Suppressor macrophage treated with lipopolysaccharide for 1 hour (primary cell): ENCODE data around the gene GUCY1B1.

Experiments
- DNase-seq, 3 donors: peaks; one replicate each; pipeline ENCODE4 v3.0.0-alpha.2; 2020 to 2022

Gene GUCY1B1

DNA sequence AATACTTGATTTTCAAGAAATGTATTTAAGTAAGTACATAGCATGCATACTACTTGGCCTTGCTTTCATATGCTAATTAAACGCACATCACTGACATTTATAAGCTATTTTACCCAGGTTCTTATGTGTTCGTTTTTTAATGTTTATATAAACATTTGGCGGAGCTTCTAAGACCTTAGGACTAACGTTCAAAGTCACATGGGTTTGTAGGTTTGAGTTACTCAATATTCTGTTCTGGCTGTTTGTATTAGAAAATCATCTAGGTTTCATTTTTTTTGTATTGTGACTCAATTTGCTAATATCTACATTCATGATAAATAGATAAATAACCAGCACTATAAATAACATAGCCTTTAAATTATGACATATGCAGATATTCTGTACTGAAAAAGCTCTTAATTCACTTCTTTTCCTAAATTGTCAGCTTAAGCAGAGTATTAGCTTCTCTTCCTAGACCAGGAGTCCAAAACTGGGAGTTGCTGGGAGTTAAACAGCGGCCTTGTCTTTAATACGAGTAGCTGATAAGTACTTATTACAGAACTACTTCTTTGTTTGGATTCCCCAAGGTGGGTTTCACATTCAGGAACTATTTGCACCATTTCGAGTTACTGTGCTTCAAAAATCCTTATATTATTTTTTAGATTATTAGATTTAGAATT, 42.0 kb downstream of the GUCY1B1 start:
- no peak for DNase-seq

DNA sequence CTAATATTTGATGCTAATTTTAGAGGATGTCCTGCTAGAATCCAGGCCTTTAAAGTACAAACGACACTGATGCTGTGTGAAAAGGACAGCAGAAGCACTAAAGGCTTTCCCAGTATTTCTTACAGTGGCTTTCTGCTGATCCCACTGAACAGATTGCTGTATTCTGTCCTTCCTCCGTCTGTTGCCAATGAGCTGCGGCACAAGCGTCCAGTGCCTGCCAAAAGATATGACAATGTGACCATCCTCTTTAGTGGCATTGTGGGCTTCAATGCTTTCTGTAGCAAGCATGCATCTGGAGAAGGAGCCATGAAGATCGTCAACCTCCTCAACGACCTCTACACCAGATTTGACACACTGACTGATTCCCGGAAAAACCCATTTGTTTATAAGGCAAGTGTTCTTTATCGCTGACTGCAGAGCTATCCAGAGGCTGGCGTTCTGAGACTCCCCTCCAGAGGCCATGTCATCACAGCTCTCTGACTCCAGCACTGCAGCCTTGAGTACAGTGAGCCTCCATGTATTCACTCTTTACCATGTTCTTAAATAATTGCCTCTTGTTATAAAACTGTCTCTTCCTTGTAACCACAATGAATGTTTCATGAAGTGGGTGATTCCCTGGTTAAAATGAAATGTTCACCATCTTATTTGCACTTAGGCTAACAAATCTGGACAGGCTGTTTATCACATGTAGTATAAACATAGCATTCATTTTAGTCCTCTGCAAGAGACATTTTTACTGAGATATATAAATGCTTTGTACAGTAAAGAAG, 43.6 kb downstream of the GUCY1B1 start:
- no peak for DNase-seq

DNA sequence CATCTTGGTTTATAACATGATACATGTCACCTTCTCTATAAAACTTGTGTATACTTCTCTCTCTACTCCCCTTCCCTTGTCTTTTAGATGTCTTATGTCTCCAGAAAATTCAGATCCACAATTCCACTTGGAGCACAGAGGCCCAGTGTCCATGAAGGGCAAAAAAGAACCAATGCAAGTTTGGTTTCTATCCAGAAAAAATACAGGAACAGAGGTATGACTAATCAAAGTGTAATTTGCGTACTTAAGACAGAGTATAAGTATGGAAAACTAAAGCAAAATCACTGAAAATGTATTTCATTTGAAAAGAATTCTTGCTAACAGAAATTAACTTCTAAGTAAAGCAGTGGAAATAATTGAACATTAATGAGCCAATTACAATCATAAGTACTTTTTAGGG, 46.2 kb downstream of the GUCY1B1 start:
- no peak for DNase-seq

DNA sequence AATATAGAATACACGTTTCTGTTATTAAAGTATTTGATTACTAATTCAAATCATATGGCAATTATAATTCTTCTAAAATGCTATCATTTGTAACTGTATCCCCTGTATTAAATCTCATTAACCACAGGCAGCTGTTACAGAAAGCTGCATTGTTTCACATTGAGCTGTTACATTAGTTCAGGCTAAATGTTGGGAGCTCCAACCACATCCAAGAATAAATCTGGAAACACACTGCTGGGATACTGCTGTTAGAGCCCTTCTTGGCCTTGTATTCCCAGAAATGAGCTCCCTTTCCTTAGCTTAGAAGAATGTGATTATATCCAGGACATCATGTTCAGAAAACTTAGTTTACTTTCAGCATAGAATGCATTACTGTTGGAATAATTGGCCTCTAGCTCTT, 48.2 kb downstream of the GUCY1B1 start:
- DNase-seq = no peak

DNA sequence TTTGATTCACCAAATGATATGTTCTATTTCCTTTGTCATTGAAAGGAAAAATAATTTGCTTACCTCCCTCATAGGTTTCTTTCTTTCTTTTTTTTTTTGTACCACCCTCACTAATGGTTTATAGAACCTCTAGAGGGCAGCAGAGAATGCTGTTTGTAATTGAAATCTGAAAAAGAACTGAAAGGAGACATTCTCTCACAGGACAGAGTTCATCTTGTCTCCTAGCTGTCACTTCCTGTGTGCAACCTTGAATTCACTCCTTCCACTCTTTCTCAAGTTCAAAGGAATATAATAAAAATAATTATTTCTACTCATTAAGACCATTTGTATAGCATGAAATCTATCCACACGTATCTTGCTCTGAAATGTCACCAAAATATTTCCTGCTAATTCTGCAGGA, 51.0 kb downstream of the GUCY1B1 start:
- DNase-seq = peak; percentile 70 to 86 (median 82)

DNA sequence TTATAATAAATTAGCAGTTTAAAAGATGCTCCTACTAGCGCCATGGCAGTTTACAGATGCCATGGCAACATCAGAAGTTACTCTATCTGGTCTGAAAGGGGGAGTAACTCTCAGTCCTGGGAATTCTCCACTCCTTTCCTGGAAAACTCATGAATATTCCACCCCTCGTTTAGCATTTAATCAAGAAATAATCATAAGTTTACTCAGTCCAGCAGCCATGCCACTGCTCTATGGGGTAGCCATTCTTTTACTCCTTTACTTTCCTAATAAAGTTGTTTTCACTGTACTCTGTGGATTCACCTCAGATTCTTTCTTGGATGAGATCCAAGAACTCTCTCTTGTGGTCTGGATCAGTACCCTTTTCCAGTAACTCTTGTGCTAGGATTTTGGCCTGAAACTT, 52.3 kb downstream of the GUCY1B1 start:
- no peak for DNase-seq

DNA sequence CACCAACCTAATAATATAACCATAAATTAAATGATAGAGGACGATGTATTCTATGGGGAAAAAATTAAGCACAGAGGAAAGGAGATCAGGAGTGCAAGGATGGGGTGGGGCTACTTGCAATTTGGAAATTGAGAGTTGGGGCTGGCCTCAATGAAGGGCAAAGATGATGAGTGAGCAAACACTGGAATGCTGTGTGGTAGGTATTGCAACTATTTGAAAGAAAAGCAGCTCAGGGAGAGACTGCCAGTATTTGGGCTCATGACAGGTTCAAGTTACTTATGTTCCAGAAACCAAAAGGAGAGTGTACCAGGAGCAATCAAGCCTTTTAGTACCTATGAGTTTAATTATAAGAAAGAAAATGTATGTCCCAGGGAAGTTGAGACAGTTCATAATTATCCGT, 59.8 kb downstream of the GUCY1B1 start:
- DNase-seq = no peak

DNA sequence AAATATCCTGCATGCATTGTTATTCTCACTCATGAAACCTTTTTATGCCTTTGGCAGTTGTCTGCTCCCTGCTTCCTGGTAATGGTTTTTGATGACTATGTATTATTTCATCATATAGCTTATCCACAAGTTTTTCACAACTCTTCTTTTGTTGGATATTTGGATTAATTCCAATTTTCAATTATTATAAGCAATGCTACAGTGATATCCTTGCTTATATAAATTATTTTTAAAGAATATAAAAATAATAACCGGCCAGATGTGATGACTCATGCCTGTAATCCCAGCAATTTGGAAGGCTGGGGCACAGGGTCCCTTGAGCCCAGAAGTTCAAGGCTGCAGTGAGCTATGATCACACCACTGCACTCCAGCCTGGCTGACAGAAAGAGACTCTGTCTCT, 60.2 kb downstream of the GUCY1B1 start:
- no peak for DNase-seq

DNA sequence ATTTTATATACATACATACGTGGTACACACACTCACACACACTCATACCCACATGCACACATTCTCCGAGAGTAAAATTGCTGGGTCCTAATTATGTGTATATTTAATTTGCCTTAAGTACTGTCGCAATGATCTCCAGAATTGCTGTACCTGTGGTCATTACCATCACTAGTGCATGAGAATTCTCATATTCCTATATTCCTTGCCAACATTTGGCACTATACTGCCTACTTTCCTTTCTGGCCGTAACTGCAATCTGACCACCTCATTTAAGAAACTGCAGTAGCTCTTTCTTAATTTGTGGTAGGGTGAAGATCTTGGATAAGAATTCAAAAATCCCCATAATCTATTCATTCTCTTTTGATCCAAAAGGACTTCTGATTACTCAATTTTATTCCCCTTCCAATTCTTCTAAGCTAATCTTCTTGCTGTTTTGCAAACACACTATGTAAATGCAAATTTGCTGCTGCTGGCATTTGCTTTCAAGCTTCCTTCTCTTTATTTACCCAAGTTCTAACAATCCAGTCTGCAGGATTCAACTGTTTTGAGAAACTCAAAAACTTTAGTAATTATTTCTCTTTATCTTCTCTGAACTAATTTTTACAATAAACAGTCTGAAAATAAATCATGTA, 62.2 kb downstream of the GUCY1B1 start:
- DNase-seq = no peak

DNA sequence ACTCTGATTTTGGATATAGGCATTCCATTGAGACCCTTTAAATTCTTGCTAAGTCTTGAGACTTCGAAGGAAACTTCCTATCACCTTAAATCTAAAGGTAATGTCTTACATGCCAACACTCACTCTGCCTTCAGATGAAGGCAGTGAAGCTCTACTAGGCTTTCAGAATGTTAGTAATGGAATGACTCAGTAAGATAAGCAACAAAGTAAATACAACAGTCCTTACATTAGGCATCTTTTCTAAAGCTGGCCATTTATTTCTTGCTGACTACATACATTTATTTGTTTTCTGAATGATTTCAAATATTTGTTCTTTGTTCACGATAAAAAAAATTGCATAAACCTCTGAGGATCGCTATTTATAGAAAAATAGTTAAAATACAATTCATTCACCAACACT, 63.8 kb downstream of the GUCY1B1 start:
- no peak for DNase-seq

DNA sequence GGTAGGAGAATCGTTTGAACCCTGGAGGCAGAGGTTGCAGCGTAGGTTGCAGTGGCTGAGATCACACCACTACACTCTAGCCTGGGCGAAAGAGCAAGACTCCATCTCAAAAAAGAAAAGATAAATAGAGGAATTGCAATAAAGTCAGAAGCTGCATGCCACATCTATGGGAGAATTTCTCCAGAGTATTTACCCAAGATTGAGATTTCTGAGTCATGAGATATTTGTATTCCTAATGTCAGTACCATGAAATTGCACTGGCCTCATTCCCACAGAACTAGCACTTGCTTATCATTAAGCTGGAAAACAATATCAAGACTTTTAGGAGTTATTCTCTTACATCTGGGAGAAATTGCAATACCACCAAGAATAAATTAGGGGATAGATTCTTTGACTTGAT, 69.8 kb downstream of the GUCY1B1 start:
- DNase-seq = no peak

DNA sequence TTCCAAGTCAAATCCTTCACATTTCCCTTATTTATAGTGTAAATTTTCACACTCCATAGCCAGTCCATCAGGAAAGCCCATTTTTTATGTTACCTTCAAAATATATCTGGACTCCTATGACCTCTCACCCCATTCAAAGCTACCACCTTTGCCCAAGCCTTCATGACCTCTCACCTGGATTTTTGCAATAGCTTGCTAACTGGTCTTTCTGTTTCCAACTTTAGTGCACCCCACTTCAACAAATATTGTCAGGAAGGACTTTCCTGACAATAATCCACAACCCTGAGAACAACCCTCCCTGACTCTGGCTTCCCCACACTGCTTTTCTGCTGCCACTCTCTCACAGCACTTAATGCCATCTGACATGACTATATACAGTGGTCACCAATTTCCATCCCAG, 73.8 kb downstream of the GUCY1B1 start:
- DNase-seq = no peak

DNA sequence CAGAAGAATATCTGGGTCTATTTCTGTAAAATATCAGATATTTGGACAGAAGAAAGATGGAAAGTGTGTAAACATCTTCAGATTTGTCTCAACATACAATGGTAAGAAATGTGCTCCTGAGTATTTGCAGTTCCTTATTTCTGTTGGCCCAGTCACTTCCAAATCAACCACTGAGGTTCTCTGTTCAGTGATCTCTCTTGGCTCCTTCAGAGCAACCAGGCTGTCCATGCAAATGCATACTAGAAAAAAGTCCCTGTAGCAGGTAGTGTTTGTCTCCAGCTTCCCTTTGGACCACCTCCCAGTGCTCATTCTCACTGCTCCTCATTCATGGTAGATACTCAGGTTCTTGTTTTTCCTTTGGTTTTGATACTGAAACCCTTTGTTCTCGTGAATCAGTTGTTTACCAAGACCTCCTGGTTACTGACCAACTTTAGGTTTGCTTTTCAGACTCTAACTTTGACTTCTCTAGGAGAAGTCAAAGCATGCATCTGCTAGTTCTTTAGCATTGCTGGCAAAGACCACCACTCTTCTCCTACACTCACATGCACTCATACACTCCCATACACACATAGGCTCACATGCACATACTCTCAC, 78.5 kb downstream of the GUCY1B1 start:
- DNase-seq = no peak

DNA sequence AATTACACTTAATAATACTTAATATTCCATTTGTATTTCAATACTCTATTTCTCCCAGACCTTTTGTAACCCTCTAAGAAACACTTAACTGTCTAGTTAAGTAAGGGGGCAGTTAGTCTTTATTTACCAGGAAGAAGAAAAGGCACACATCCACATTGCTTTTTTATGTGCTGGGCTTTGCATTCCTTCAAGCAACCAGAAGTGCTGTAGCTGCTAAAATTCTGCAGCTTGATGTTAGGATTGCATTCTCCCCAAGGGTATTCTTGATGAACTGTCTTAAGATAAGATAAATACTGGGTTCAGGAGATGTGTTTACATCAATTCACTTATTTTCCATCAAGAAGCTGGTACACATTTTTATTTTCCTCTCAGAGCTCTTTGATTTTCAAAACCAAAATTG, 83.3 kb downstream of the GUCY1B1 start:
- no peak for DNase-seq

DNA sequence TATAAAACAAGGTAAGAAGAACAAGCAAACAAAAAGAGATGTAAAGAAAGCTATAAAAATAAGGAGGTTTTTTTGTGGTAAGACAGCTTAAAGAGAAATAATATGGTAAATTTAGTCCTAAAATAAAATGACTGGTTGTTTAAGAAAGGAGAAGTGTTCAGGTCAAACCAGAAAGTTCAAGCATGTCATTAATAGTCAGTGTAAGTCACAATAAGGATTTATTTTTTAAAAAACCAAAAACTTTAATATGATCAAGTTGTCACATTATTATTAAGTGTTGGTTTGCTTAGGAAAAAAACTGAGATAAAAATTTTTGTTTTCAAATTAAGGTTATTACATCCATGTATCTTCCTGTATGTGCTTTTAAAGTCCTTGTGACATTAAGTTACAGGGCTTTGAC, 88.1 kb downstream of the GUCY1B1 start:
- DNase-seq = no peak

DNA sequence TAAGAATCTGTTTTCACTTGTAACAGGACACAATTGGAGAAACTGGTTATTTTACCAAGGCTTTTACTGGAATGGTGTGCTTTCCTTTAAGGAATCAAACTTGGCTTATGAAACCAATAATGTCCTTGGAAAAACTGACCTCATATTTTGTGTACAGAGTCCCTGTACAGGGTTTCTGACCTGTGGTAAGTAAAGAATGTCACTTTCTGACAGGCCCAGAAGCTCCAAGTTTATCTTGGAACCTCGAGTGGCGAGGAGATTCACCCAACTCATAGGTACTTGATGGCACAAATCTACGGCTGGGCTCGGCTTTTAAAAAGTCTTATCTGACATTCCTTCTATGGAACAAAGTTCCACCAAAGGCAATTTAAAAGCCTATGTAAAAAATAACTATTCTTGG, 90.2 kb downstream of the GUCY1B1 start:
- DNase-seq = no peak

DNA sequence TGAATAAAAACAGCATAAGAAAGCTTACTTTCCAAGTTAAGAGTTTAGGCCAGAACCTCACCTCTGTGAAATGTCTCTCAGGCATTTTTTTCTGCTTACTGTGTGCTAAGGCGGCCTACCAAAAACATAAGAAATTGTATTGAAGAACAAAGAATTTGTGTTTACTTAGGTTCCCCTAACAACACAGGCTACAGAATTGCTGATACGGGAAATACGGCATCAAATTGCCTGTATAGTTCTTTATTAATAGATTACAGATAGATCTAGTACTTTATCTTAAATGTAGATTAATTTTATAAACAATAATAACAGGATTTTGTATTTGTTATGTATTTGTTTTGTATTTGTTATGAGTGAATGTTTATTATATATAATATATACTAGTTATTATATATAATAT, 94.4 kb downstream of the GUCY1B1 start:
- no peak for DNase-seq

DNA sequence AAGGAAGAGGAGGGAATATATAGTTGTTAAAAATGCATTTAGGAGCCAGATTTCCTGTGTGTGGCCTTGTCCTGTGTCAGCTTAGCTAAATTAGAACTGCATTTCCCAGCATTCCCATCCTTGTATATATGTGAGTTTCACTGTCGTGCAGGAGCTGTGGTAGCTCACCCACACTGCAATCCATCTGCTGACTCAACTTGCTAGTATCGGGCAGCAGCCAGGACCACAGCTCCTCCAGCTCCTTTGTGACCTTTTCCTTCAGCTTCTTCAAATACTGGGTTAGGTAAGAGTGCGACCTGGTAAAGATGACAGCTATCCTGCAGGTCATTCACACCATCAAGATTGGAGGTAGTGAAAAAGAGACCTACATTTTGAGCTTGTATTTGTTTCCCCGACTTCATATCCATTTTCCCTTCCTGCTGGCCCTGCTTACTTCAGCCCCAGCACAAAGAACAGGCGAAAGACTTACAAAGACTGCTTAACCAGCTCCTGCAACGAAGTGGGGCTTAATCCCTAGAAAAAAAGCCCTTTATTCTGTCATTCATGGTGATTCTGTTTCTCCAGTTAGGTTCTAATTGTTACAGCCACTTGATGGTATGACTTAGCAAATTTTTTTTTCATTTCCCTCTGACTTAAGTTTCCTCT, 95.9 kb downstream of the GUCY1B1 start:
- DNase-seq = peak in 1 of 3 donors; percentile 1

DNA sequence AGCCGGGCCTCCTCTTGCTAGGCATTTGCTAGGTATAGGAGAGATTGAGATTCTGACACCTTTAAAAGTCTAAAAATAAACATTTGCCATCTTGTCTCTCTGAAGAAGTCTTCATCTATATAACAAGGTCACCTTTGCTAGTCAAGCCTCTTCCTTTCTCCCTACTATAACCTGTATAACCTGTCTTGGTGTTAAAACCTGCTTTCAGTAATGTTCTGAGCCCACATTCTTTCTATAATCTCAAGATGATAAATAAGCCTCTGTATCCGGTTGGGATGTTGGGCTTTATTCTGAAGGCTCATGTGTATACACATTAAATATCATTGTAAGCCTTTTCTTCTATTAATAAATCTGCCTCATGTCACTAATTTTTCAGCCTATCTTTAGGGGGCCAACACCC, 97.1 kb downstream of the GUCY1B1 start:
- no peak for DNase-seq
